GM12891 (cell line): Measurements from ENCODE around the gene MEPCE.

ENCODE experiments used
- POLR2A ChIP-seq: IDR thresholded peaks from 2 replicates; pipeline ENCODE4 v1.6.1; 2011; ENCODE audit warnings: low read depth, low read length, control low read depth
- POLR2AphosphoS5 ChIP-seq: IDR thresholded peaks from 2 replicates; pipeline ENCODE4 v1.6.1; 2011; ENCODE audit warnings: low read depth, low read length, control low read depth

DNA sequence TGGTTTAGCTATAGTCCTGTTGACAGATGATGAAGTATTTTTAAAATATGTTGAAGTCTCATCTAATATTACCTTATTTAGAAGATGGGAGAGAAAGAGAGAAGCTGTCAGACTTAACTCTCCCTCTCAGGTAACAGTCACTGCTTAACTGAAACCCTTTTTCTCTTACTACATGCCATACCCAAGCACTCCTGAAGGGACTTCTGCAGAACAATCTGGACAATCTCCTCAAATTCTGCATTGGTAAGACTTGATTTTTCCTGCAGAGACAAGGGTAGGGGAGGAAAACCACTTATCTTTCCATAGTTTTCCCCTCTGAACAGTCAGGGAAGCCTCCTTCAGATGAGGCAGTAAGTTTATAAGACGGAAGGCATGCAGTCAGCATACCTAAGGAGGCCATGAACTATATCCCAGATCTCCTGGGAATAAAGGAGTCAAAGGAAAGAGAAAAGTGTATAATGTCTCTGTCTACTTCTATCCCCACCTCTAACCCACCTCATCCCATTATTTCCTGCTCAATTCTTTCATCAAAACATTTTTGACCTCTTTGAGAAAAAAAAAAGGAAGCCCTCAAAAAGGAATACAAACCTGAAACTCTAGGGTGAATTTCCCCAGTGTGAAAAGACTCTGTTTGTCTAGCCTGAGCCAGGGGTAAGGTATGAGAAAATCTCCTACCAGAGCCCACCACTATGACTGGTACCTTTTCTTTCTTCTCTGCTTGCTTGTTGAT is 10.5 kb upstream of the MEPCE start:
- TF ChIP-seq POLR2A = no peak
- no peak for TF ChIP-seq POLR2AphosphoS5
